HEK293 (cell line): ENCODE data around the gene PPP1R36.

ENCODE experiments used
- CTCF ChIA-PET: fragments of 350-600 bp; formaldehyde crosslinking; extraction: SDS; loops from one replicate; lab custom pipeline; 2021; ENCODE audit warnings: antibody characterized with exemption; lab: Yijun Ruan, JAX
- POLR2A ChIA-PET: fragments of 300-600 bp; formaldehyde crosslinking; extraction: SDS; loops from one replicate; lab custom pipeline; 2020; ENCODE audit warnings: antibody characterized with exemption, inconsistent platforms; lab: Yijun Ruan, JAX
- H3K27ac ChIP-seq: fragments of 200-500 bp; sonication (Bioruptor generic); 2 replicates; pipeline ENCODE4 v1.5.1; 2014; ENCODE audit warnings: low read depth, low read length, control low read depth, inconsistent platforms; ENCODE audit errors: extremely low read depth
- H3K36me3 ChIP-seq, 2 experiments: fragments of 200-500 bp in 1 of 2; sonication (Bioruptor generic) in 1 of 2; 1 replicate in 1 of 2; 2 replicates in 1 of 2; pipeline ENCODE4 v1.5.1; 2014 to 2017; ENCODE audit warnings: inconsistent platforms in 2 of 2, low read length in 2 of 2; ENCODE audit not compliant: control insufficient read depth in 2 of 2, insufficient read depth in 1 of 2
- H3K4me1 ChIP-seq: fragments of 200-500 bp; sonication (Bioruptor generic); 2 replicates; pipeline ENCODE4 v1.5.1; 2014; ENCODE audit warnings: mild to moderate bottlenecking, low read length, inconsistent platforms; ENCODE audit not compliant: control insufficient read depth, insufficient read depth
- H3K4me3 ChIP-seq: 2 replicates; pipeline ENCODE4 v1.5.1; 2011; ENCODE audit warnings: low read depth, mild to moderate bottlenecking, control low read depth, low read length, moderate library complexity
- H3K9me3 ChIP-seq: fragments of 200-500 bp; sonication (Bioruptor generic); 2 replicates; pipeline ENCODE4 v1.5.1; 2014; ENCODE audit warnings: low read depth, low read length, inconsistent platforms; ENCODE audit not compliant: control insufficient read depth, insufficient read depth
- AEBP2 ChIP-seq: fragments of 450-650 bp; formaldehyde crosslinking; IDR thresholded peaks from 2 replicates; pipeline ENCODE4 v1.5.1; 2016; ENCODE audit warnings: missing biosample characterization, missing genetic modification characterization, borderline replicate concordance
- ELK4 ChIP-seq: IDR thresholded peaks from 2 replicates; pipeline ENCODE4 v1.6.1; 2011; ENCODE audit warnings: mild to moderate bottlenecking, low read depth, low read length, borderline replicate concordance
- KLF16 ChIP-seq: fragments of 450-650 bp; formaldehyde crosslinking; IDR thresholded peaks from 2 replicates; pipeline ENCODE4 v1.5.1; 2017; ENCODE audit warnings: missing biosample characterization, missing genetic modification characterization
- KLF17 ChIP-seq: fragments of 450-650 bp; formaldehyde crosslinking; IDR thresholded peaks from 2 replicates; pipeline ENCODE4 v1.5.1; 2016; ENCODE audit warnings: missing biosample characterization, missing genetic modification characterization
- PRDM1 ChIP-seq: fragments of 450-650 bp; formaldehyde crosslinking; IDR thresholded peaks from 2 replicates; pipeline ENCODE4; 2016; ENCODE audit warnings: missing biosample characterization, missing genetic modification characterization
- REST ChIP-seq: fragments of 450-650 bp; formaldehyde crosslinking; IDR thresholded peaks from 2 replicates; pipeline ENCODE4 v1.5.1; 2016; ENCODE audit warnings: missing biosample characterization, missing genetic modification characterization
- ZBTB8A ChIP-seq: fragments of 450-650 bp; formaldehyde crosslinking; IDR thresholded peaks from 2 replicates; pipeline ENCODE4 v1.5.1; 2016; ENCODE audit warnings: missing biosample characterization, missing genetic modification characterization
- ZNF121 ChIP-seq: fragments of 450-650 bp; formaldehyde crosslinking; IDR thresholded peaks from 2 replicates; pipeline ENCODE4 v1.5.1; 2016; ENCODE audit warnings: missing biosample characterization, missing genetic modification characterization
- ZNF26 ChIP-seq: fragments of 450-650 bp; formaldehyde crosslinking; IDR thresholded peaks from 2 replicates; pipeline ENCODE4 v1.5.1; 2016; ENCODE audit warnings: missing biosample characterization, missing genetic modification characterization
- ZNF302 ChIP-seq: fragments of 450-650 bp; formaldehyde crosslinking; IDR thresholded peaks from 2 replicates; pipeline ENCODE4 v1.5.1; 2016; ENCODE audit warnings: missing biosample characterization, missing genetic modification characterization, low read depth
- ZNF311 ChIP-seq: fragments of 450-650 bp; formaldehyde crosslinking; IDR thresholded peaks from 2 replicates; pipeline ENCODE4 v1.5.1; 2017; ENCODE audit warnings: missing biosample characterization, missing genetic modification characterization, borderline replicate concordance
- ZNF350 ChIP-seq: fragments of 450-650 bp; formaldehyde crosslinking; IDR thresholded peaks from 2 replicates; pipeline ENCODE4 v1.5.0; 2017; ENCODE audit warnings: missing biosample characterization, mild to moderate bottlenecking, missing genetic modification characterization
- ZNF398 ChIP-seq: fragments of 450-650 bp; formaldehyde crosslinking; IDR thresholded peaks from 2 replicates; pipeline ENCODE4 v1.5.1; 2017; ENCODE audit warnings: missing biosample characterization, missing genetic modification characterization
- ZNF416 ChIP-seq: fragments of 450-650 bp; formaldehyde crosslinking; IDR thresholded peaks from 2 replicates; pipeline ENCODE4 v1.5.1; 2016; ENCODE audit warnings: missing biosample characterization, missing genetic modification characterization
- ZNF426 ChIP-seq: fragments of 450-650 bp; formaldehyde crosslinking; IDR thresholded peaks from 2 replicates; pipeline ENCODE4 v1.5.1; 2017; ENCODE audit warnings: missing biosample characterization, missing genetic modification characterization, mild to moderate bottlenecking, inconsistent platforms, moderate library complexity
- ZNF433 ChIP-seq: fragments of 450-650 bp; formaldehyde crosslinking; IDR thresholded peaks from 2 replicates; pipeline ENCODE4 v1.5.1; 2016; ENCODE audit warnings: missing biosample characterization, missing genetic modification characterization, low read depth
- ZNF501 ChIP-seq: fragments of 450-650 bp; formaldehyde crosslinking; IDR thresholded peaks from 2 replicates; pipeline ENCODE4 v1.5.1; 2016; ENCODE audit warnings: missing biosample characterization, missing genetic modification characterization
- ZNF555 ChIP-seq: fragments of 450-650 bp; formaldehyde crosslinking; conservative IDR thresholded peaks from 2 replicates; pipeline ENCODE4 v1.5.1; 2017; ENCODE audit warnings: missing biosample characterization, mild to moderate bottlenecking, missing genetic modification characterization, inconsistent platforms
- ZNF600 ChIP-seq: fragments of 450-650 bp; formaldehyde crosslinking; IDR thresholded peaks from 2 replicates; pipeline ENCODE4 v1.5.1; 2016; ENCODE audit warnings: missing biosample characterization, missing genetic modification characterization
- ZNF626 ChIP-seq: fragments of 450-650 bp; sonication (Bioruptor Pico); formaldehyde crosslinking; IDR thresholded peaks from 2 replicates; pipeline ENCODE4 v1.5.1; 2018; ENCODE audit warnings: missing biosample characterization, missing genetic modification characterization, inconsistent platforms
- ZNF677 ChIP-seq: fragments of 450-650 bp; IDR thresholded peaks from 2 replicates; pipeline ENCODE4 v1.5.0; 2018; ENCODE audit warnings: missing biosample characterization, mild to moderate bottlenecking, missing genetic modification characterization, moderate library complexity
- ZNF785 ChIP-seq: fragments of 450-650 bp; formaldehyde crosslinking; IDR thresholded peaks from 2 replicates; pipeline ENCODE4 v1.5.1; 2016; ENCODE audit warnings: missing biosample characterization, missing genetic modification characterization
- ZNF837 ChIP-seq: fragments of 450-650 bp; formaldehyde crosslinking; IDR thresholded peaks from 2 replicates; pipeline ENCODE4 v1.5.1; 2016; ENCODE audit warnings: missing biosample characterization, missing genetic modification characterization

PPP1R36 gene

GRCh38 chr14:64612021-64612380 is 62.2 kb downstream of the PPP1R36 start:
- Histone ChIP-seq H3K36me3 (no peaks in the 10 kb centered on the region), H3K4me3 (no peak overlapping the region), H3K4me1 (peaks cover 5% of the 10 kb centered on the region), H3K9me3 (no peaks in the 10 kb centered on the region)
- CTCF ChIA-PET = interaction anchor here (0.6 to 0.9 kb wide), 4 partner anchors 25 to 264 kb away, joined by 3 to 4 read pairs (median 3); no protein-coding TSS in a partner anchor
- POLR2A ChIA-PET = interaction anchor here (1.0 kb wide), 1 partner anchor 39 kb away, joined by 3 read pairs; no protein-coding TSS in a partner anchor
- TF ChIP-seq ZNF626 (tag by site-specific recombination) (no peak), ZNF785 (no peak), ZNF426 (tag by site-specific recombination) (no peak), KLF17 (tag by site-specific recombination) (no peak), ZNF26 (no peak), ZNF398 (tag by site-specific recombination) (no peak), ZNF600 (tag by site-specific recombination) (no peak), ZNF677 (tag by site-specific recombination) (no peak), ZNF350 (tag by site-specific recombination) (no peak), ZNF302 (tag by site-specific recombination) (no peak), ZNF121 (tag by site-specific recombination) (no peak), ZNF433 (tag by site-specific recombination) (no peak), ZNF311 (no peak), ZNF837 (no peak), ZBTB8A (tag by site-specific recombination) (no peak), ELK4 (no peak), PRDM1 (tag by site-specific recombination) (no peak), KLF16 (tag by site-specific recombination) (no peak)
- TF ChIP-seq, all 188 proteins: peak for 0
- H3K27ac ChIP-seq = no peak overlapping the region

- Histone ChIP-seq H3K4me1 (peaks cover 5% of the 10 kb centered on the region), H3K36me3 (no peaks in the 10 kb centered on the region)
- TF ChIP-seq AEBP2 (tag by site-specific recombination) (no peak), REST (tag by site-specific recombination) (no peak), ZNF501 (no peak), ZNF555 (no peak), ZNF416 (no peak)
- TF ChIP-seq, all 188 proteins: peak for 0
- POLR2A ChIA-PET = interaction anchor here (0.6 to 3.2 kb wide), 2 partner anchors 69 to 73 kb away, joined by 4 to 11 read pairs; partner anchors contain the start of gene HSPA2
- CTCF ChIA-PET = interaction anchor here (1.5 kb wide), 1 partner anchor 24 kb away, joined by 5 read pairs; no protein-coding TSS in a partner anchor
- H3K27ac ChIP-seq = no peak overlapping the region
- no peak overlapping the region for H3K4me3 ChIP-seq
- H3K9me3 ChIP-seq = no peaks in the 10 kb centered on the region
These were observed 63.4 kb downstream of the PPP1R36 start for GRCh38 chr14:64612971-64613666.
